Endodermal cell (in vitro differentiated cells): ENCODE measurements around the gene TFEB. TPM values are rescaled to one million over a fixed set of nuclear protein-coding genes. Genes with fewer than 3 reads are reported as not detected.

Source experiments
- DNase-seq: peaks from one replicate; pipeline ENCODE4 v3.0.0-alpha.2; 2017
- H3K27ac ChIP-seq: 2 replicates; pipeline ENCODE4 v1.5.1; 2013; ENCODE audit warnings: mild to moderate bottlenecking, low read depth, low read length, moderate library complexity
- H3K27me3 ChIP-seq: 2 replicates; pipeline ENCODE4 v1.6.1; 2013; ENCODE audit warnings: mild to moderate bottlenecking, low read length, moderate library complexity; ENCODE audit not compliant: insufficient read depth, control insufficient read depth, poor library complexity, severe bottlenecking
- H3K36me3 ChIP-seq: 2 replicates; pipeline ENCODE4 v1.7.0; 2013; ENCODE audit warnings: mild to moderate bottlenecking, low read length, moderate library complexity; ENCODE audit not compliant: control insufficient read depth, insufficient read depth
- H3K4me1 ChIP-seq: one replicate; pipeline ENCODE4 v1.7.0; 2013; ENCODE audit warnings: low read length; ENCODE audit not compliant: control insufficient read depth, insufficient read depth
- H3K4me3 ChIP-seq: 2 replicates; pipeline ENCODE4 v1.5.1; 2013; ENCODE audit warnings: mild to moderate bottlenecking, low read length, moderate library complexity
- H3K9ac ChIP-seq: 2 replicates; pipeline ENCODE4 v1.6.1; 2013; ENCODE audit warnings: mild to moderate bottlenecking, low read length, moderate library complexity; ENCODE audit not compliant: poor library complexity, severe bottlenecking; ENCODE audit errors: extremely low read depth
- H3K9me3 ChIP-seq: 2 replicates; pipeline ENCODE4 v1.6.1; 2013; ENCODE audit warnings: mild to moderate bottlenecking, low read length, moderate library complexity; ENCODE audit not compliant: control insufficient read depth
- H3K27ac Mint-ChIP-seq: 2 replicates; pipeline ENCODE4 v1.8.0; 2020; ENCODE audit warnings: mixed read lengths
- H3K27me3 Mint-ChIP-seq: 2 replicates; pipeline ENCODE4 v1.8.0; 2021; ENCODE audit warnings: mild to moderate bottlenecking, mixed read lengths; ENCODE audit not compliant: insufficient read depth
- H3K36me3 Mint-ChIP-seq: 2 replicates; pipeline ENCODE4 v1.8.0; 2020; ENCODE audit warnings: low read depth, mixed read lengths
- H3K4me1 Mint-ChIP-seq: 2 replicates; pipeline ENCODE4 v1.8.0; 2020; ENCODE audit warnings: mixed read lengths
- H3K4me3 Mint-ChIP-seq: 2 replicates; pipeline ENCODE4 v1.8.0; 2020; ENCODE audit warnings: mild to moderate bottlenecking, moderate library complexity, mixed read lengths
- H3K9me3 Mint-ChIP-seq: 2 replicates; pipeline ENCODE4 v1.8.0; 2020; ENCODE audit warnings: mild to moderate bottlenecking, mixed read lengths
- CTCF ChIP-seq: fragments of 200-600 bp; sonication (generic); conservative IDR thresholded peaks from 2 replicates; pipeline ENCODE4 v1.5.0; 2021; ENCODE audit warnings: antibody characterized with exemption, mild to moderate bottlenecking
- WGBS, 2 experiments: methylation state at CpG; one replicate each; pipeline versions ENCODE4 v1.1.5 to v1.1.7; 2013; ENCODE audit warnings: missing lambda C conversion rate in 2 of 2, mixed read lengths in 1 of 2; ENCODE audit not compliant: insufficient coverage in 1 of 2, insufficient read length in 1 of 2; 5-methylcytosine and 5-hydroxymethylcytosine counted together
- total RNA-seq, 2 donors: library from RNA; stranded (reverse); fragmentation: NEBNext Ultra II Directional in 1 of 2; extraction: Animal tissue kit (Norgen Biotek cat#: 25700) in 1 of 2; gene quantifications; 2 replicates in 1 of 2; 3 replicates in 1 of 2; pipeline ENCODE4 v1.2.1, GENCODE V29; 2021

Gene TFEB
- total RNA-seq, 2 donors from 2014 or later: 0.24 TPM; not detected in 1

DNA sequence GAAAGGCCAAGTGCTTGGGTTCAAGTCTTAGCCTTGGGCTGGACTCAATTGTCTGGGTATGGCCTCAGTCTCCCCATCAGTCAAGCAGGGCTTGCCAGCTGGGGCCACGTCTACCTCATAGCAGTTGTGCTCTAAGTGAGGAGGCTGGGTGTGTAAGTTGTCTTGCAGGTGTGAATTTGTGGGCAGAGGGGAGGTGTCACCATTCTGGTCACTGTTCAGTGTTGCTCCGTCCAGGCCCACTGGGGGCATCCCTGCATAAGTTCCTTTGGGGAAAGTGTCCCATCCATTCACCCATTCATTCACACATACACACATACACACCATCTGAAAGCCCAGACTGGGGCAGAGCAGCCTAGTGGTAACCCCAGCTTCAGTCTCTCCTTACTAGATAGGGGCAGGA, 36.3 kb downstream of the TFEB start:
- Histone ChIP-seq H3K27me3 (no peaks in the 10 kb centered on the region), H3K27ac (no peak overlapping the region), H3K36me3 (no peaks in the 10 kb centered on the region), H3K9ac (no peak overlapping the region), H3K9me3 (no peaks in the 10 kb centered on the region), H3K4me3 (no peak overlapping the region), H3K4me1 (no peaks in the 10 kb centered on the region)
- 80 to 94% methylated on average over 1 to 2 of the region's 2 CpGs for WGBS, 2 experiments
- no peak for DNase-seq
- Mint-ChIP-seq H3K27ac (no peak overlapping the region), H3K9me3 (no peaks in the 10 kb centered on the region), H3K36me3 (no peaks in the 10 kb centered on the region), H3K4me1 (peaks cover 11% of the 10 kb centered on the region), H3K4me3 (no peak overlapping the region), H3K27me3 (peaks cover 2% of the 10 kb centered on the region)
- TF ChIP-seq CTCF: no peak

DNA sequence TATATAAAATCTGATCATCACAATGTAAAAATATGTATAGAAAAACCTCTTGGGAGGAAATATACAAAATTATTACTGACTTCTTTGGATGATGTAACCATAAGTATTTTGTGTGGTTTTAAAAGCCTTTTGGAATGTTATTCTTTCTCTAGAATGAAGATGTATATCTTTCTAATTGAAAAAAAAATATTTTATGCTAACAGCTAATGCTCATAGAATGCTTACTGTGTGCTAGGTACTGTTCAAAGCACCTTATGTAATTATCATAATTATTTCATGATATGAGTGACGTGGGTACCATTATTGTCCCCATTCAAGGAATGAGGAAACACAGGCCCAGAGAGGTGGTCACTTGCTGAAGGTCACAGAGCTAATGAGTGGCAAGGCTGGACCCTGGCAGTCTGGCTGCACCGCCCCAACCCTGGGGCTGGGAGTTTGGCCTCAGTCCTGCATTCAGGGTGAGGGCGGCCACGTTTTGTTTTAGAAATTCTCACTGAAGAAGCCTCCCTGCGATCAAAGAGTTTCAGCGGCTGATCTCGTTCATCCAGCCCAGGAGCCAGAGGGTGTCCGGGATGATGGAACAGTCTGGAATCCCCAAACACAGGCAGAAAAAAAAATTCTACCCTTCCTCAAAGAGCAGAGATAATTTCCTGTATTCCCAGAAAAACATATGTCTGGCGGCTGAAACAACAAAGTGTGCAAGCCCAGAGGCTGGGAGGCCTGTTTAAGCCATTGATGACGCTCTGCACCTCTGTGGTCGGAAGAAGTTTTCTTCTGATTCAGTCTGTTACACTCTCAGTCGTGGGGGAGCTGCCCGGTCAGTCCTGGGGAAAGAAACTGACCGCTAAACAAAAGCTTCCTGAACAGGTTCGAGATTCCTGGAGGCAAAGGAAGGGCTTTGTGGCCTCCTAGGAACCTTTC, 37.3 kb downstream of the TFEB start:
- WGBS, 2 experiments: 83 to 86% methylated on average over 14 to 15 of the region's 15 CpGs
- DNase-seq: no peak
- Histone ChIP-seq H3K9me3 (no peaks in the 10 kb centered on the region), H3K27me3 (no peaks in the 10 kb centered on the region), H3K4me3 (no peak overlapping the region), H3K36me3 (no peaks in the 10 kb centered on the region), H3K9ac (no peak overlapping the region), H3K27ac (no peak overlapping the region), H3K4me1 (no peaks in the 10 kb centered on the region)
- peaks cover 4% of the 10 kb centered on the region for H3K27me3 Mint-ChIP-seq
- peaks cover 11% of the 10 kb centered on the region for H3K4me1 Mint-ChIP-seq
- no peak overlapping the region for H3K27ac Mint-ChIP-seq
- no peaks in the 10 kb centered on the region for H3K9me3 Mint-ChIP-seq
- H3K36me3 Mint-ChIP-seq: no peaks in the 10 kb centered on the region
- no peak overlapping the region for H3K4me3 Mint-ChIP-seq
- TF ChIP-seq CTCF: no peak

GRCh38 chr6:41696788-41697187, 38.6 kb downstream of the TFEB start:
- DNase-seq: no peak
- Mint-ChIP-seq H3K36me3 (no peaks in the 10 kb centered on the region), H3K27me3 (peaks cover 4% of the 10 kb centered on the region), H3K9me3 (no peaks in the 10 kb centered on the region), H3K27ac (no peak overlapping the region), H3K4me1 (peaks cover 11% of the 10 kb centered on the region), H3K4me3 (no peak overlapping the region)
- no peak overlapping the region for H3K4me3 ChIP-seq
- WGBS, 2 experiments: 86 to 92% methylated on average over 4 to 6 of the region's 6 CpGs
- no peak overlapping the region for H3K9ac ChIP-seq
- TF ChIP-seq CTCF: no peak
- no peaks in the 10 kb centered on the region for H3K9me3 ChIP-seq
- H3K4me1 ChIP-seq: no peaks in the 10 kb centered on the region
- H3K27me3 ChIP-seq: no peaks in the 10 kb centered on the region
- no peak overlapping the region for H3K27ac ChIP-seq
- H3K36me3 ChIP-seq: no peaks in the 10 kb centered on the region
